ENCODE data around the gene GRAMD4.

The GRAMD4 gene

GRCh38 chr22:46690146-46690545 lies 70.0 kb downstream of the GRAMD4 start:
- Mint-ChIP-seq H3K36me3 (ENCODE audit: low read depth) (peaks cover 30% of the 10 kb centered on the region), H3K27me3 (no peaks in the 10 kb centered on the region), H3K4me1 (peaks cover 7% of the 10 kb centered on the region), H3K27ac (no peak overlapping the region), H3K9me3 (no peaks in the 10 kb centered on the region), H3K4me3 (no peak overlapping the region)
- ATAC-seq (no peak), DNase-seq (no peak)

- Mint-ChIP-seq H3K9me3 (no peaks in the 10 kb centered on the region), H3K4me1 (no peaks in the 10 kb centered on the region), H3K36me3 (ENCODE audit: low read depth) (peaks cover 32% of the 10 kb centered on the region), H3K27me3 (no peaks in the 10 kb centered on the region), H3K4me3 (no peak overlapping the region), H3K27ac (no peak overlapping the region)
- DNase-seq = no peak
- no peak for ATAC-seq
These were observed 71.4 kb downstream of the GRAMD4 start for GRCh38 chr22:46691571-46691970.

DNA sequence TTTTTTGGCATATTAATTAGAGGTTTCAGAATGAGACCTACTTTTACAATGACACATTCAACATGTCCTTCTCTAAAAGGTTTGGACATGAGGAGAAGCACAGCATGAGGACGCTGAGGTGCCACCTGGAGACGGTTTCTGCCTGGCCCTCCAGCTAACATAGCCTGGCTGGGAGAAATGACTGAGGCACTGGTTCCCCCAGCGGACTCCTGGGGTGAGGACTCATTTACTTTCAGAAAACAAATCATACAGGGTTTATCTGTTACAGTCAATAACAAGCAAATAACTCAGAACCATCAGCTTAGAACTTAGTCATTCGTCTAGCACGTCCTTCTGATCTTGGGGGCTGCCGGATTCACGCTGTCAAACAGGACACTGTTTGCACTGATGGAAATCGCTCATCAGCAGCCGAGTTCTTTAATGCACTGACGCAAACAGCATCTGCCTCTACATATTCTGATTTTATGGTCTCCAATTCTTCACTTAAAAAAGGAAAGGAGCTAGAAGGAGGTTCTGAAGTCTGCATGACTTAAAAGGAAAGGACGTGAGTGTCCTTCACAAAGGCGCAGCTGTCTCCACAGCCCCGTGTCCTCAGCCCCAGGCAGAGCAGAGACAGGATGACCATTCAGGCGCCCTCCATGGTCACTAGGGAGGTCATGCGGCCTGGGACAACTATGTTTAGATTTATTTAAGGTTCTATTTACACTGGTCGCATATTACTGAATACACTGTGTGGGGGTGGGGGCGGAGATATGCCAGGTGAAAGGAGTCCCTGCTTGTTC lies 73.6 kb downstream of the GRAMD4 start:
- no peak for DNase-seq
- ATAC-seq = no peak
- H3K4me1 Mint-ChIP-seq = no peaks in the 10 kb centered on the region
- peaks cover 30% of the 10 kb centered on the region for H3K36me3 Mint-ChIP-seq (ENCODE audit: low read depth)
- no peak overlapping the region for H3K4me3 Mint-ChIP-seq
- H3K27ac Mint-ChIP-seq = no peak overlapping the region
- no peaks in the 10 kb centered on the region for H3K9me3 Mint-ChIP-seq
- H3K27me3 Mint-ChIP-seq = no peaks in the 10 kb centered on the region

DNA sequence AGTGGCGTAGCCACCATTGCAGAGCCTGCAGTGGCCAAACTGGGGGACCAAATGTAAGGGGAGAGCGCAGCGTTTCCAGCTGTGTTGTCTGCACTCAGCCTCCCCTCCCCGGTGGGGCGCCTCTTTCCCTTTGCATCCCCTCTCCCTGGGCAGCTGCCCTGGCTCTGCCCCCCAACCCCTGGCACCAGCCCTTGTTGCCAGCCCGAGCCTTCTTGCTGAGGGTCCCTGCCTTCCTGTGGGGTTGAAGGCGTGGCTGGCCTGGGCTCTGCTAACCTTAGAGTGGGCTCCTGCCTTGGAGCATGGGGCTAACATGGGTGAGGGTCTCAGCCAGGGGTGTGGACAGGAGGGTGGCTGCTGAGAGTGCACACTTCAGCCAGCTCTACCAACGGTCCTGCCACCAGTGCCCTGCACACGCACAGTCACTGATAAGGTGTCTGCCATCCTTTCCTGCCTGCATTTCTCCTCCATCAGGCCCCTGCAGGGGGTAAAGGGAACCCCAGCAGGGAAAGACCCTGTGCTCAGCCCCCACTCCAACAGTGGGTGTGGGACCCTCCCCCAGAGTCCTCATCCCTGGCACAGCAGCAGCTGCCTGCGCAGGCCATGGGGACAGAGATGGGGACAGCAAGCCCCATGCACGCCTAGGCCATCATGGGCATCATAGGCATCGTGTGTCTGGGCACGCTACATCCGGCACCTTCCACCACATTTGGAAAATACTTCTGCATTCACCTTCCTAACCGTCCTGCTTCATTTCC lies 74.4 kb downstream of the GRAMD4 start:
- H3K27me3 Mint-ChIP-seq = no peaks in the 10 kb centered on the region
- no peak for ATAC-seq
- DNase-seq = no peak
- H3K36me3 Mint-ChIP-seq (ENCODE audit: low read depth) = peaks cover 34% of the 10 kb centered on the region
- no peaks in the 10 kb centered on the region for H3K9me3 Mint-ChIP-seq
- H3K4me3 Mint-ChIP-seq = no peak overlapping the region
- no peak overlapping the region for H3K27ac Mint-ChIP-seq
- H3K4me1 Mint-ChIP-seq = no peaks in the 10 kb centered on the region

DNA sequence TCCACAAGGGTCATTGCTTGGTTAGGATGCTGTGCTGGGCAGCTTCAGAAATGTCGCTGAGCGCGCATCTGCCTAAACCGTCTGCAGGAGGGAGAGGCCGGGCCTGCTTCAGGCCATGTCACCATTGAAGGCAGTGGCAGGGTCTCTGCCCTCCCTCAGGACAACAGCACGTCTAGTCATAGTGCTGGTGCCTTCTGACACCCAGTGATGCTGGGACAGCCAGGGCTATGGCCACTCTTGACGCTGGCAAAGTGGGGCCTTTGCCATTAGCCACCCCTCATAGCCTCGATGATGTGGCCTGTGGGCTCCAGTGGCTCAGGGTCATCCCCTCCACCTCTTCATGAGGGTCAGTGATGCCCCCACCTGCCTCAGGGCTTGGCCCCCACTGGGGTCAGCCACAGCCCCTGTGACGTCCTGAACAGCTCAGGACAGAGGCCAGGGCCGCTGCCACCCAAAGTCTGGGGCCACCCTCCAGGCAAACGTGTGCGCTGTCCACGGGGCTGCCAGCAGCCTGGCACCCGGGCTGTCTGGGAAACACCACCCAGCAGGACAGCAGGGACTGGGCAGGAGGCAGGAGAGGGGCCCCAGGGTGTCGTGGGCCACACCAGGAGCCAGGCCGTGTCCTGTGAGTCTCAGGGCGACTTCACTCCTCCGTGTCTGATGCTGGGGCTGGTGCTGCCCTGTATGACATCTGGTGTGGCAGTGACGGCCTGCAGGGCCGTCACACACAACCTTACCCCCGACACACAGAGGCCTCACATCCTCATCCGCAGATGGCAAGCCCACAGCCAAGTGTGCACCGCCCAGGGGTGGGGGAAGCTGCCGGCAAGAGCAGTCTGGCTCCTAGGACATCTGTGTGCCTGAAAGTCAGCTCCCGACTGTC lies 75.4 kb downstream of the GRAMD4 start:
- no peaks in the 10 kb centered on the region for H3K4me1 Mint-ChIP-seq

GRCh38 chr22:46696229-46696518 lies 76.0 kb downstream of the GRAMD4 start:
- no peak for DNase-seq
- Mint-ChIP-seq H3K4me3 (no peak overlapping the region), H3K36me3 (ENCODE audit: low read depth) (peaks cover 35% of the 10 kb centered on the region), H3K27me3 (no peaks in the 10 kb centered on the region), H3K4me1 (no peaks in the 10 kb centered on the region), H3K27ac (no peak overlapping the region), H3K9me3 (no peaks in the 10 kb centered on the region)
- no peak for ATAC-seq

More for the DNA sequence above, 75.4 kb downstream of the GRAMD4 start:
- H3K9me3 Mint-ChIP-seq = no peaks in the 10 kb centered on the region
- peaks cover 36% of the 10 kb centered on the region for H3K36me3 Mint-ChIP-seq (ENCODE audit: low read depth)
- H3K27me3 Mint-ChIP-seq = no peaks in the 10 kb centered on the region
- DNase-seq (no peak), ATAC-seq (no peak)
- H3K4me3 Mint-ChIP-seq = no peak overlapping the region
- H3K27ac Mint-ChIP-seq = no peak overlapping the region

- Mint-ChIP-seq H3K9me3 (no peaks in the 10 kb centered on the region), H3K4me1 (no peaks in the 10 kb centered on the region), H3K4me3 (no peak overlapping the region), H3K36me3 (ENCODE audit: low read depth) (peaks cover 30% of the 10 kb centered on the region), H3K27ac (no peak overlapping the region), H3K27me3 (no peaks in the 10 kb centered on the region)
- DNase-seq = no peak
- ATAC-seq = no peak
These were observed 76.4 kb downstream of the GRAMD4 start for GRCh38 chr22:46696614-46697013.

- ATAC-seq (no peak), DNase-seq (no peak)
- H3K36me3 Mint-ChIP-seq (ENCODE audit: low read depth) = peaks cover 28% of the 10 kb centered on the region
- H3K4me1 Mint-ChIP-seq = no peaks in the 10 kb centered on the region
- no peaks in the 10 kb centered on the region for H3K9me3 Mint-ChIP-seq
- no peak overlapping the region for H3K27ac Mint-ChIP-seq
- H3K4me3 Mint-ChIP-seq = no peak overlapping the region
- H3K27me3 Mint-ChIP-seq = no peaks in the 10 kb centered on the region
These were observed 77.8 kb downstream of the GRAMD4 start for GRCh38 chr22:46697811-46698515.

DNA sequence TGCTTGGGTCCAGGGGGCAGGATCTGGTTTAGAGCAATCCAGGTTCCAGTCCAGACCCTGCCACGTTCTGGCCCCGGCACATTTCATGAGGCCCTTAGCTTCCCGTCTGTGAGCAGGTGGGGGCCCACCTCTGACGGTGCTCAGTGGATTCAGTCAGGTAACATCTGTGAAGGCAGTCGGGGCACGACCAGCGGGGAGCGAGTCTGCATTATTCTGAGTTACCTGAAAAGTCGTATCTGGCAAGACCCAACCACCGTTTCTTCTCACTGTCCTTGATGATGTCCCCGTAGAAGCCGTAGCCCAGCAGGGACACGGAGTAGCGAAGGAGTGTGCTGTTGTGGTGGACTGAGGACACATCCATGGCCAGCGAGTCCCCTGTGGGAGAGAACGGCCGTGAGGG lies 78.9 kb downstream of the GRAMD4 start:
- H3K9me3 Mint-ChIP-seq = no peaks in the 10 kb centered on the region
- no peaks in the 10 kb centered on the region for H3K27me3 Mint-ChIP-seq
- no peak for DNase-seq
- no peak for ATAC-seq
- no peak overlapping the region for H3K27ac Mint-ChIP-seq
- peaks cover 26% of the 10 kb centered on the region for H3K36me3 Mint-ChIP-seq (ENCODE audit: low read depth)
- no peak overlapping the region for H3K4me3 Mint-ChIP-seq
- no peaks in the 10 kb centered on the region for H3K4me1 Mint-ChIP-seq

DNA sequence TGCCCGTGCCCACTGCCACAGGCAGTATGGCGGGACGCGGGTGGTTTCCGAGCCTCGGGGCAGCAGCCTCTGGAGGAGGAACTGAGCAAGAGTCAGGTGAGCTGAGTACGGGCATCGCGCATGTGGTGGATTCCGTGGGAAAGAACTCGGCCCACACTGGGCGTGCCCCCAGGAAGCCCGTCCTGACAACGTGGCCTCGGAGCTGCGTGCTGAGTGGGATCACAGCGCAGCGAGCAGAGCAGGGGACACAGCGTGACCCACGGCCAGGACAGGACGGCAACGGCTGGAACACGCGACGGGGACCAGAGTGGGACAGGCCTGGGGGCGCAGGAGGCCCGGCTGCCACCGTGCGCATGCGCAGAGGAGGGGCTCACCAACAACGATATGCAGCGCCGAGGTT lies 81.1 kb downstream of the GRAMD4 start:
- no peak for ATAC-seq
- Mint-ChIP-seq H3K4me3 (no peak overlapping the region), H3K4me1 (no peaks in the 10 kb centered on the region), H3K27me3 (no peaks in the 10 kb centered on the region), H3K27ac (no peak overlapping the region), H3K36me3 (ENCODE audit: low read depth) (peaks cover 28% of the 10 kb centered on the region), H3K9me3 (no peaks in the 10 kb centered on the region)
- no peak for DNase-seq

GRCh38 chr22:46703171-46703995 lies 83.2 kb downstream of the GRAMD4 start:
- Mint-ChIP-seq H3K27me3 (no peaks in the 10 kb centered on the region), H3K9me3 (no peaks in the 10 kb centered on the region), H3K27ac (no peak overlapping the region), H3K36me3 (ENCODE audit: low read depth) (peaks cover 39% of the 10 kb centered on the region), H3K4me1 (no peaks in the 10 kb centered on the region), H3K4me3 (no peak overlapping the region)
- ATAC-seq (no peak), DNase-seq (no peak)

DNA sequence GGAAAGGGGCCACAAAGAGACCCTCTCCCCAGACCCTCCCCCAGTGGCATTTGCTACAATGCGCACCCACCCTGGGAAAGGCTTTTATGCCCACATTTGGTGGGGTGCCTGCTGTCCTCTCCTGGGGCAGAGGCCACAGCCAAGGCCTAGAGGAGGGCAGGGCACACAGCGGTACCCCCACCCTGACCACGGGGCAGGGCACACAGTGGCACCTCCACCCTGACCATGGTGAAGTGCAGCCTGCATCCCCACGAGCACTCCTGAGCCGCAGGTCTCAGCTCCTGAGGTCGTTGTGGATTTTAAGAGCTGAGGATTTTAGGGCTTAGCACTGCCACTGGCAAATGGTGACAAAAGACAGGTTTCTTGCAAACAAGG lies 83.8 kb downstream of the GRAMD4 start:
- H3K4me3 Mint-ChIP-seq = no peak overlapping the region
- H3K4me1 Mint-ChIP-seq = no peaks in the 10 kb centered on the region
- no peaks in the 10 kb centered on the region for H3K27me3 Mint-ChIP-seq
- peaks cover 39% of the 10 kb centered on the region for H3K36me3 Mint-ChIP-seq (ENCODE audit: low read depth)
- no peak overlapping the region for H3K27ac Mint-ChIP-seq
- DNase-seq (no peak), ATAC-seq (no peak)
- no peaks in the 10 kb centered on the region for H3K9me3 Mint-ChIP-seq

GRCh38 chr22:46706060-46706459 lies 85.9 kb downstream of the GRAMD4 start:
- Mint-ChIP-seq H3K36me3 (ENCODE audit: low read depth) (peaks cover 38% of the 10 kb centered on the region), H3K4me1 (no peaks in the 10 kb centered on the region), H3K27me3 (no peaks in the 10 kb centered on the region), H3K4me3 (no peak overlapping the region), H3K9me3 (no peaks in the 10 kb centered on the region), H3K27ac (no peak overlapping the region)
- DNase-seq = no peak
- ATAC-seq = no peak

- ATAC-seq (no peak), DNase-seq (no peak)
- Mint-ChIP-seq H3K9me3 (no peaks in the 10 kb centered on the region), H3K4me3 (no peak overlapping the region), H3K27ac (no peak overlapping the region), H3K4me1 (no peaks in the 10 kb centered on the region), H3K36me3 (ENCODE audit: low read depth) (peaks cover 47% of the 10 kb centered on the region), H3K27me3 (no peaks in the 10 kb centered on the region)
These were observed 87.1 kb downstream of the GRAMD4 start for GRCh38 chr22:46707305-46707704.

Measured in activated naive CD8-positive, alpha-beta T cell treated with anti-CD3 and anti-CD28 coated beads, Interleukin-2, amount 50 U/mL, for 24 hours (primary cell).